ENCODE results near the gene RGS10. TPM values are rescaled to one million over a fixed set of nuclear protein-coding genes. Genes with fewer than 3 reads are reported as not detected.

Gene RGS10
- total RNA-seq, 1 experiment from 2014 or later = 10.6 TPM

DNA sequence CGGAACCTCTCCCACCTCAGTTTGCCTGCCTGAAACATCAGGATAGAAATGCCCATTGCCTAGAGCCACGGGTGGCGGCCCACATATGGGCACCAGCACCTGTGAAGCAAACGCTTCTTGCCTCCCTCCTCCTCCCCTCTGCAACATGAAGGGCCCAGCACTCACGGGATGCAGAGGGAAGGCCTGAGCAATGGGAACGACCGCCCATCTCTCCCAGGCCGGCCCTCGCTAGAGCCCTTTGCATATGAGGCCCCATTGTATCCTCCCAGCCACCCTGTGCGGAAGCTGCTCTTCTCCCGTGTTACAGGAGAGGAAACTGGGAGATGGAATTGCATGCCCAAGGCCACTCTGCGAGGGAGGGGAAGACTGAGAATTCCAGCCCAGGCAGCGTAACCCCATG is 88.2 kb downstream of the RGS10 start:
- H4K20me1 ChIP-seq (ENCODE audit: control insufficient read depth, insufficient read depth, insufficient read length) = no peaks in the 10 kb centered on the region
- Mint-ChIP-seq H3K9me3 (no peaks in the 10 kb centered on the region), H3K27ac (no peak overlapping the region; a peak in 1 of 7 replicates), H3K4me3 (no peak overlapping the region), H3K27me3 (ENCODE audit: low read depth) (peaks cover 3% of the 10 kb centered on the region), H3K36me3 (ENCODE audit: insufficient read depth in 1 of 3, low read depth in 3 of 3) (no peaks in the 10 kb centered on the region), H3K4me1 (peaks cover 14 to 31% of the 10 kb centered on the region in 2 experiments)
- no peak overlapping the region for H4K91ac ChIP-seq (ENCODE audit: insufficient read length, low read depth, low read length)
- H3K27ac ChIP-seq (ENCODE audit: insufficient read length, low read depth, low read length) = no peak overlapping the region
- TF ChIP-seq, protein P1, sequence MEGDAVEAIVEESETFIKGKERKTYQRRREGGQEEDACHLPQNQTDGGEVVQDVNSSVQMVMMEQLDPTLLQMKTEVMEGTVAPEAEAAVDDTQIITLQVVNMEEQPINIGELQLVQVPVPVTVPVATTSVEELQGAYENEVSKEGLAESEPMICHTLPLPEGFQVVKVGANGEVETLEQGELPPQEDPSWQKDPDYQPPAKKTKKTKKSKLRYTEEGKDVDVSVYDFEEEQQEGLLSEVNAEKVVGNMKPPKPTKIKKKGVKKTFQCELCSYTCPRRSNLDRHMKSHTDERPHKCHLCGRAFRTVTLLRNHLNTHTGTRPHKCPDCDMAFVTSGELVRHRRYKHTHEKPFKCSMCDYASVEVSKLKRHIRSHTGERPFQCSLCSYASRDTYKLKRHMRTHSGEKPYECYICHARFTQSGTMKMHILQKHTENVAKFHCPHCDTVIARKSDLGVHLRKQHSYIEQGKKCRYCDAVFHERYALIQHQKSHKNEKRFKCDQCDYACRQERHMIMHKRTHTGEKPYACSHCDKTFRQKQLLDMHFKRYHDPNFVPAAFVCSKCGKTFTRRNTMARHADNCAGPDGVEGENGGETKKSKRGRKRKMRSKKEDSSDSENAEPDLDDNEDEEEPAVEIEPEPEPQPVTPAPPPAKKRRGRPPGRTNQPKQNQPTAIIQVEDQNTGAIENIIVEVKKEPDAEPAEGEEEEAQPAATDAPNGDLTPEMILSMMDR (conservative IDR thresholded peaks at IDR 0.05) = no peak
- H3K4me2 ChIP-seq (ENCODE audit: insufficient read depth, insufficient read length, low read length) = no peak overlapping the region
- H4K5ac ChIP-seq (ENCODE audit: insufficient read length, low read depth, low read length) = no peak overlapping the region
- no peaks in the 10 kb centered on the region for H3K4me1 ChIP-seq (ENCODE audit: insufficient read depth, low read length)
- no peak overlapping the region for H3K56ac ChIP-seq (ENCODE audit: insufficient read length, low read depth, low read length)
- H3K9ac ChIP-seq (ENCODE audit: extremely low read depth, insufficient read length, low read length) = no peak overlapping the region
- no peak overlapping the region for H4K8ac ChIP-seq (replicated peaks; ENCODE audit: insufficient read length, low read depth, low read length)
- no peak overlapping the region for H3K18ac ChIP-seq (ENCODE audit: insufficient read length, low read depth, low read length)
- no peak overlapping the region for H2BK12ac ChIP-seq (ENCODE audit: insufficient read length, low read depth, low read length)
- H2BK20ac ChIP-seq (ENCODE audit: low read depth, low read length, poor library complexity, severe bottlenecking) = no peak overlapping the region
- no CpG with 5 or more reads among the region's 13 CpGs for WGBS (ENCODE audit: extremely low coverage, insufficient read length, low lambda C conversion rate)
- H3K23ac ChIP-seq (ENCODE audit: insufficient read length, low read depth, low read length) = no peak overlapping the region
- H2AK5ac ChIP-seq (ENCODE audit: insufficient read length, low read length) = no peak overlapping the region
- H3K9me3 ChIP-seq (ENCODE audit: control insufficient read depth, low read depth, low read length) = no peaks in the 10 kb centered on the region
- no peak overlapping the region for H3T11ph ChIP-seq (ENCODE audit: low read length)
- H3K79me1 ChIP-seq (ENCODE audit: insufficient read depth, low read depth, low read length, poor library complexity, severe bottlenecking) = no peaks in the 10 kb centered on the region
- H3K4ac ChIP-seq (ENCODE audit: low read depth, low read length) = no peak overlapping the region
- H3K79me2 ChIP-seq (ENCODE audit: insufficient read depth, low read length) = no peaks in the 10 kb centered on the region
- no peaks in the 10 kb centered on the region for H3K27me3 ChIP-seq (ENCODE audit: insufficient read depth, low read length)
- H3K23me2 ChIP-seq (ENCODE audit: insufficient read length, low read depth, low read length, poor library complexity, severe bottlenecking) = no peaks in the 10 kb centered on the region
- no peak overlapping the region for H3K14ac ChIP-seq (ENCODE audit: insufficient read depth, low read length)
- no peak overlapping the region for H2AFZ ChIP-seq (ENCODE audit: low read length)
- H2BK120ac ChIP-seq (ENCODE audit: low read depth, low read length, poor library complexity, severe bottlenecking) = no peak overlapping the region
- H2BK15ac ChIP-seq (ENCODE audit: low read depth, low read length) = no peak overlapping the region
- peak; percentile 65 for DNase-seq
- no peak overlapping the region for H2BK5ac ChIP-seq (ENCODE audit: insufficient read length, low read length)
